Upper lobe of right lung (tissue), 1 donor: Measurements from ENCODE around the gene MRPL20. TPM values are rescaled to one million over a fixed set of nuclear protein-coding genes. Genes with fewer than 3 reads are reported as not detected.

Experiments
- total RNA-seq: library from RNA; stranded (reverse); fragmentation: NEBNext Ultra II Directional; extraction: Animal tissue kit (Norgen Biotek cat#: 25700); gene quantifications from one replicate; pipeline ENCODE4 v1.2.1, GENCODE V29; 2021
- donor health status: DM: no; HTN: yes; CAD: no; lungs with severe emphysema.

Gene MRPL20
- total RNA-seq, 1 donor from 2014 or later: 80.7 TPM

Other genes with a start within 250 kb of the MRPL20 start
- not detected for gene TTLL10, start 233.4 kb downstream of the MRPL20 start, total RNA-seq
- 0.98 TPM for gene TNFRSF18, start 200.7 kb downstream of the MRPL20 start, total RNA-seq
- gene TNFRSF4, start 193.1 kb downstream of the MRPL20 start, total RNA-seq: 7.7 TPM
- gene SDF4, start 175.3 kb downstream of the MRPL20 start, total RNA-seq: 132 TPM
- 16.7 TPM for gene B3GALT6, start 175.1 kb downstream of the MRPL20 start, total RNA-seq
- 2.6 TPM for gene C1QTNF12, start 160.6 kb downstream of the MRPL20 start, total RNA-seq
- 52.5 TPM for gene UBE2J2, start 133.4 kb downstream of the MRPL20 start, total RNA-seq
- gene SCNN1D, start 126.9 kb downstream of the MRPL20 start, total RNA-seq: 3.6 TPM
- 55.2 TPM for gene ACAP3, start 99.4 kb downstream of the MRPL20 start, total RNA-seq
- 14.2 TPM for gene PUSL1, start 98.7 kb downstream of the MRPL20 start, total RNA-seq
- 81.9 TPM for gene INTS11, start 82.6 kb downstream of the MRPL20 start, total RNA-seq
- 20.4 TPM for gene CPTP, start 82.5 kb downstream of the MRPL20 start, total RNA-seq
- 0.32 TPM for gene TAS1R3, start 76.0 kb downstream of the MRPL20 start, total RNA-seq
- gene DVL1, start 57.9 kb downstream of the MRPL20 start, total RNA-seq: 66.0 TPM
- 66.3 TPM for gene MXRA8, start 48.7 kb downstream of the MRPL20 start, total RNA-seq
- gene AURKAIP1, start 32.1 kb downstream of the MRPL20 start, total RNA-seq: 92.1 TPM
- 165 TPM for gene CCNL2, start 8.0 kb downstream of the MRPL20 start, total RNA-seq
- gene ANKRD65, start 14.0 kb upstream of the MRPL20 start, total RNA-seq: 21.5 TPM
- 87.4 TPM for gene VWA1, start 28.4 kb upstream of the MRPL20 start, total RNA-seq
- gene ATAD3C, start 42.4 kb upstream of the MRPL20 start, total RNA-seq: 10.4 TPM
- 24.3 TPM for gene ATAD3B, start 64.5 kb upstream of the MRPL20 start, total RNA-seq
- gene ATAD3A, start 104.9 kb upstream of the MRPL20 start, total RNA-seq: 21.9 TPM
- 2.9 TPM for gene TMEM240, start 133.3 kb upstream of the MRPL20 start, total RNA-seq
- 125 TPM for gene SSU72, start 167.6 kb upstream of the MRPL20 start, total RNA-seq
- gene FNDC10, start 192.8 kb upstream of the MRPL20 start, total RNA-seq: 7.4 TPM
- gene MIB2, start 208.2 kb upstream of the MRPL20 start, total RNA-seq: 88.7 TPM
- 40.3 TPM for gene MMP23B, start 224.9 kb upstream of the MRPL20 start, total RNA-seq